Measurements from ENCODE around the gene ATF7IP.

The ATF7IP gene

DNA sequence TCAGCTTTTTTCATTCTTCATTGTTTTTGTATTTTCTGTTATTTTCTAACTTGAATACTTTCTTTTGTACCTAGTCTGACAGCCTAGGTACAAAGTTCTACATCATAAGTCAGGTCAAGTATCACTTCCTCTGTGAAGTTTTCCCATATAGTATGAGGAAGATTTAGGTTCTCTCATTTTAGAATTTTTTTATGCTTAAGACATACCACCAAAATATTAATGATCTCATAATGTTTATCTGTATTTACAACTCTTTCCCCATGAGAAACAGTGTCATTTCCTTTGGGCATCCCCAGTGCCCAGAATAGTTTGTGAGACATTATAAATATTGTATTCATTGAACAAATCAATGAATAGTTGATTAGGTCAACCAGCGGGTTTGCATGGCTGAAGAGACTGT is 3.1 kb upstream of the ATF7IP start:
- no peak overlapping the region for H3K9ac ChIP-seq (ENCODE audit: low read depth, low read length)
- H3K9me3 ChIP-seq (ENCODE audit: control insufficient read depth, insufficient read depth, low read length) = no peaks in the 10 kb centered on the region
- H3K36me3 ChIP-seq (ENCODE audit: insufficient read depth, low read length) = no peaks in the 10 kb centered on the region
- no peaks in the 10 kb centered on the region for H3K4me1 ChIP-seq (ENCODE audit: insufficient read depth, low read length)

DNA sequence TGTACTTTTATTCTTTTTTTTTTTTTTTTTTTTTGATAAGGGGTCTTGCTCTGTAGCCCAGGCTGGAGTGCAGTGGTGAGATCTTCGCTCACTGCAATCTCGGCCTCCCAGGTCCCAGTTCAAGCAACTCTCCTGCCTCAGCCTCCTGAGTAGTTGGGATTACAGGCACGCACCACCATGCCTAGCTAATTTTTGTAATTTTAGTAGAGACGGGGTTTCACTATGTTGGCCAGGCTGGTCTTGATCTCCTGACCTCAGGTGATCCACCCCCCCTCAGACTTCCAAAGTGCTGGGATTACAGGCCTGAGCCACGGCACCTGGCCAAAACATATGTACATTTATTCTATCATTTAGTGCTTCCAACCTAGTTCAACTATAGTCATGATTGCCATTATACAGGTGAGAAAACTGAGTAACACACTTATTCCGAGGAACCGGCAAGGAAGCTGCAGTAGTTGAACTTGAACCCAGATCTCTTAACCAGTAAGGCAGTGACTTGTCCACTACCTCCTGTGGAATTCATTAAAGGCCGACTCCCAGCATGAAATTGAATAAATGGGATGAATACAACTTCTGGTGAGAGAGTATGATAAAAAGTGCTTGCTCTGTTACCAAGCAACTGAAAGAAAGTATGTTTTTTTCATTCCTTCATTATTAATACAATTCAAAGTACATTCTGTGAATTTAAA is 755 bp upstream of the ATF7IP start:
- Histone ChIP-seq H3K9me3 (ENCODE audit: control insufficient read depth, insufficient read depth, low read length) (no peaks in the 10 kb centered on the region), H3K9ac (ENCODE audit: low read depth, low read length) (peak overlapping the region; percentile 67; the same call in 1 of the 2 replicates), H3K36me3 (ENCODE audit: insufficient read depth, low read length) (no peaks in the 10 kb centered on the region), H3K4me1 (ENCODE audit: insufficient read depth, low read length) (no peaks in the 10 kb centered on the region)

DNA sequence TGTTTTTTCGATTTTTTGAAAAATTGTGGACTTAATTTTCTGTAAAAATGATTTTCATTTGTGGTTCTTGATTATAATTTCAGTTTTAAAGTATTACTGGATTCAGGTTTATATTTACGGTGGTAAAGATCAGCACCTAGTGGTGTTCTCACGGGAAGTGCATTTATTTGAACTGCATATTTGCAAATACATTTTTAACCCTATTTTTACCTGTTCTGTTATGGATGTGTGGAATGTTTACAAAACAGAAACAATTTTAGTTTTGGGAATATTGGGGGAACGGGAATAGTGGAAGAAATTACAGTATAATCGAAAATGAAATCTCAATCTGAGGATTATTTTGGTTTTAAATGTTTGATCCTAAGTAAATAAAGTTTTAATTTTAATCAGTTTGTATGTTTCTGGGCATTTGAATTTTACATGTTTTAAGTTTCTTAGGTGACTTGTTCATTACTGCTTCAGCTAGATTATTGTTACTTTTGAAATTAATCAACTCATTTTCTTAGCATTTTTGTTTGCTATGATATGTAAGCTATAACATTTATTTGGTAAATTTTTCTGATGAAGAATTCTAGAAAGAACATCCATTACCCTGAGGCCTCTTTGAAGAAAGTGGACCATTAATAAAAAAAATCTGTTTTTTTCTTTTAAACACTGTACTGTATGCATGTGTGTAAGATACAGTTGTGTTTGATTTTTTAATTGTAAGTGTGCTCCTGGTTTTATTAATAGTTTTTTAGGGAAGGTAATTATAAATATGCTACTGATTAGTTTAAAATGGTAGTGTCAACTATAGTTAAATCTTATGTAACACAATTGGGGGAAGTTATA is 942 bp downstream of the ATF7IP start:
- Histone ChIP-seq H3K4me1 (ENCODE audit: insufficient read depth, low read length) (no peaks in the 10 kb centered on the region; the same call in 1 of the 2 replicates), H3K36me3 (ENCODE audit: insufficient read depth, low read length) (no peaks in the 10 kb centered on the region), H3K9me3 (ENCODE audit: control insufficient read depth, insufficient read depth, low read length) (no peaks in the 10 kb centered on the region), H3K9ac (ENCODE audit: low read depth, low read length) (peak overlapping the region; percentile 67)

DNA sequence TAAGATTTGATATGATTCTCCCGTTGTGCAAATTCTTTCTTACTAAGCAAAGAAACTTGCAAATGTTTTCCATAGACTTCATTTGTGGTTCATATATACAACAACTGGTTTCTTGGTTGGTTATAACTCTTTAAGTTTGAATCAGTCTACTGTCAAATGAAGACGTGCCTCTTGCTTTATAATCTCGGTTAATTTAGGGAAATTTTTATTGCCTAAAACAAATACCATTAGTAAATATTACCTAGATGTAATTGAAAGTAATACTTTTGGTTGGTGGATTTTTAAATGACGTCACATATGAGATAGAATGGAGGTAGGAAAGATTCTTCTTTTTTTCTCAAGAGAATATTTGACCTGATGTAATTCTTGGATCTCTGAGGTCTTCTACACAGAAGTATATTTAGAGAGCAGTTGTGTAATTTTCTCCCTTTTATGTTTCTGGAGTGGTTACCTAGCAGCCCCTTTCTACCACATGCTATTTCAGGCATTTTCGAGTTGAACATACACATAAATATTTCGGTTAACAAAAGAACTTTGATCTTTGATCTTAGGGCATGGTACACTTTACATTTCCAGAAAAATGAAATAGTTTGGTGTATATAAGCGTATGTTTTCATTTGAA is 1.7 kb downstream of the ATF7IP start:
- Histone ChIP-seq H3K9ac (ENCODE audit: low read depth, low read length) (peak overlapping the region; percentile 67), H3K9me3 (ENCODE audit: control insufficient read depth, insufficient read depth, low read length) (no peaks in the 10 kb centered on the region), H3K36me3 (ENCODE audit: insufficient read depth, low read length) (no peaks in the 10 kb centered on the region), H3K4me1 (ENCODE audit: insufficient read depth, low read length) (peaks cover 6% of the 10 kb centered on the region)

DNA sequence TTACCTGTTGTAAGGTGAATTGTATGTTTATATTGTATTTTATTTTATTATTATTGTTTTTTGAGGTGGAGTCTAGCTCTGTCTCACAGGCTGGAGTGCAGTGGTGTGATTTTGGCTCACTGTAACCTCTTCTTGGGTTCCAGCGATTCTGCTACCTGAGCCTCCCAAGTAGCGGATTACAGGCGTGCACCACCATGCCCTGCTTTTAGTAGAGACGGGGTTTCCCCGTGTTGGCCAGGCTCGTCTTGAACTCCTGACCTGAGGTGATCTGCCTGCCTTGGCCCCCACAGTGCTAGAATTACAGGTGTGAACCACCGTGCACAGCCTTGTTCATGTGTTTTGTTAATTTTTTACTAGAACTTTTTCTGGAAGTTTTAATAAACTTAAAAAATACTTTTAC is 3.8 kb downstream of the ATF7IP start:
- no peak overlapping the region for H3K9ac ChIP-seq (ENCODE audit: low read depth, low read length)
- no peaks in the 10 kb centered on the region for H3K36me3 ChIP-seq (ENCODE audit: insufficient read depth, low read length)
- H3K4me1 ChIP-seq (ENCODE audit: insufficient read depth, low read length) = peaks cover 13% of the 10 kb centered on the region
- H3K9me3 ChIP-seq (ENCODE audit: control insufficient read depth, insufficient read depth, low read length) = no peaks in the 10 kb centered on the region

DNA sequence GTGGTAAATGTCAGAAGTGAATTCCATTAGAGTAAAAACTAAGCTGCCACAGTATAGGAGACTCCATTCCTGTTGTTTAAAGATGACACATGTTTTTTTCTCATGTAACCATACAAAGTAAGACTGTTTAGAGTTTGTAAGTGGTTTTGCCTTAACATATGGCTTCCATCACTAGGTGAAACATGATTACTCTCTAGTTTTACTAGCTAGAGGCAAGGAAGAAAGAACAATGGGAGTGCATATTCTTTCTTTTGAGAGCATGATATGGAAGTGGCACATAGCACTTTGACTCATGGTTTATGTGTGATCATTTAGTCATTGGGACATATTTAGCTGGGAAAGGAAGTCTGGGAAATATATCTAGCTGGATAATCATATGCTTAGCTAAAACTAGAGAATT is 7.7 kb downstream of the ATF7IP start:
- Histone ChIP-seq H3K36me3 (ENCODE audit: insufficient read depth, low read length) (no peaks in the 10 kb centered on the region), H3K9ac (ENCODE audit: low read depth, low read length) (no peak overlapping the region), H3K9me3 (ENCODE audit: control insufficient read depth, insufficient read depth, low read length) (no peaks in the 10 kb centered on the region)

DNA sequence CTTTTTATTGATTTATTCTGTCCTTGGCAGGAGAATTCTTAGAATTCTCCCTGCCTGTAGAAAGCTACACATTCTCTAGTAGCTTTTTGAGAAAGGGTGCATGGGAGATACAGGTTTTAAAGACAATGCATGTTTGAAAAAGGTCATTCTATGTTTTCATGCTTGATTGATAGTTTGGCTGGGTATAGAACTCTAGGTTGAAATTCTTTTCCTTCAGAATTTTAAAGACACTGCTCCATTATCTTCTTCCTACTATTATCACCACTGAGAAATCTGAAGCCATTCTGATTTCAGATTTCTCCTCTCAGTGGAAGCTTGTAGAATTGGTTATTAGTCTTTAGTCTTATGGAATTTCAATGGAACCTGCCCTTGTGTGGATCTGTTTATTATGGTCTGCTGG is 14.0 kb downstream of the ATF7IP start:
- H3K9ac ChIP-seq (ENCODE audit: low read depth, low read length) = no peak overlapping the region
- H3K4me1 ChIP-seq (ENCODE audit: insufficient read depth, low read length) = peaks cover 28% of the 10 kb centered on the region
- H3K9me3 ChIP-seq (ENCODE audit: control insufficient read depth, insufficient read depth, low read length) = peaks cover 7% of the 10 kb centered on the region; the same call in 1 of the 2 replicates
- no peaks in the 10 kb centered on the region for H3K36me3 ChIP-seq (ENCODE audit: insufficient read depth, low read length)

More for the DNA sequence above, 7.7 kb downstream of the ATF7IP start:
- H3K4me1 ChIP-seq (ENCODE audit: insufficient read depth, low read length) = peaks cover 20% of the 10 kb centered on the region

DNA sequence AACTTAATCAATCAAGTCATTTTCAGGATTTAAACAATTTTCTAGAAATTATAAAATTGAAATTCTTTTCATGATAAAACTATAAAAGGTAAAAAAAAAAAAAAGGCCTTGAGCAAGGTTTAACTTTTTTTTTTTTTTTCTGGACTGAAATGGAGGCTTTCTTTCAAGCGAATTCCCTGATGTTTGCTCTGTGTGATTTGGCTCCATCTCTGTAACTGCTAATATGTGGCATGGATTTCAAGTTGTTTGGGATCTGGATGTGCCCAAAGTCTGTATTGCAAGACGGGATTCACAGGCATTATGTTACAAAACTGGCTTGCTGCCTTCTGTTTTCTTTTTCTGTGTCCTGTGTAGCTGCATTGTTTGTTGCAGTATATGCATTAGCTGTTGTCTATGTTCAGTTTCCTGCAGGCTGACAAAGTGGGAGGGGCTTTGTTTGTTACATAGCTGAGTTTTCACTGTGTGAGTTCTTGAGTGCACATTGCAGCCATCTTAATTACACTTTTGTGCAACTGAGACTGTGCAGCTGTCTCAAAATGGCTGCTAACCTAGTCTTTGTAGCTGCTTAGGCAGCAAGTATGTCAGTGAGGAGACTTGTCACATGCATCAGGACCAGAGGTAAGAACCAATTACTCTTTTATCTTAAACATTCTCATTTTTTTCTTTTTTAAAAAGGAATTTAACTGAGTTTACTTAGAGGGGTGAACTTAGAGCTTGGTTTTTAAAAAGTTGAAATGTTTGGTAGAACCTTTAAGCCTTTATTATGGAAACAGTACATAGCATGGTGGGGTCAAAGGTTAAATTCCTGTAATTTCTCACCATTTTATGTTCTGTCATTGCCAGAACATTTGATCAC is 19.5 kb downstream of the ATF7IP start:
- peaks cover 28% of the 10 kb centered on the region for H3K4me1 ChIP-seq (ENCODE audit: insufficient read depth, low read length)
- no peaks in the 10 kb centered on the region for H3K36me3 ChIP-seq (ENCODE audit: insufficient read depth, low read length)
- H3K9ac ChIP-seq (ENCODE audit: low read depth, low read length) = no peak overlapping the region
- H3K9me3 ChIP-seq (ENCODE audit: control insufficient read depth, insufficient read depth, low read length) = no peaks in the 10 kb centered on the region

DNA sequence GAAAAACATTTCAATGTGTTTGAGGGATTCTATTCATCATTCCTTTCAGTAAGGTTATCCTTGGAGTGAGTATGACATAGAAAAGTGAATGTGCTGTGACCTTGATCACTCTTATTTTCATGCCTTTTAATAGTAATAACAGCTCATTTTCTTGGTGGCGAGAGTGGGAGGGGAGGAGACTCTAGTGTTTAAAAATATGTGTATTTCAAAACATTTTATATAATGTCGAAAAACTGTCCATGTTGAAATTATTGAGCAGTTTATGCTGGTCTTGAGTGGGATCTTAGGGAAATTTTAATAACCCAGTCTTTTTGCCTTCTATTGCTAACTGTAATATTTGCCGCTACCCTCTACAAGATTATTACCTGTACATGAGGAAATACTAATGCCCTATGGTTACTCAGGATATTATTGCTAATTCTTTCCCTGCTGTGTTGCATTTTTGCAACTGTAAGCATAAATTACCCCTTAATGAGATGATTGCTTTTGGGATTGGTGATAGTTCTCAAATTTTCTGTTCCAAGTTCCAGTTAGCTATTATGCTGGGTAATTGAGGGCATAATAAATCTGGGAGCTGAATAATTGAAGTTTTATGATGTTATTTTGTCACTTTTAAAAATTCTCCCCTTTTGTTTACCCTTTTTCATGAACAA is 21.9 kb downstream of the ATF7IP start:
- Histone ChIP-seq H3K4me1 (ENCODE audit: insufficient read depth, low read length) (peaks cover 39% of the 10 kb centered on the region), H3K36me3 (ENCODE audit: insufficient read depth, low read length) (no peaks in the 10 kb centered on the region), H3K9me3 (ENCODE audit: control insufficient read depth, insufficient read depth, low read length) (no peaks in the 10 kb centered on the region), H3K9ac (ENCODE audit: low read depth, low read length) (no peak overlapping the region)

DNA sequence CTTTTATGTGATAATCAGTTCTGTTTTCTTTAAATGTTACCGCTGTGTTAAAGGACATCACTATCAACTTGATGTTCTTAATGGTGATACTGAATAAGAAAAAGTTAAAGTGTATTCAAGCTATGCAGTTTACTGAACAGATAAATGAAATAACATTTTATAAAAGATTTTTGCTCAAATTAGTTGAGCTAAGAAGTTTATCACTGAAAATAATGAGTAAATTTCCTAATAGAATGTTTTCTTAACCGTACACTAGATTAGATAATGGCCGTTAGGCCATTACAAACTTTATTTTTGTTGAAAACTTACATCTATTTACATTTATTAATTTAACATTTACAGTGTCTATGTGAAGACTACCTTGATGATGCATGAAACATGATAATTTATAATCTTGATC is 25.0 kb downstream of the ATF7IP start:
- Histone ChIP-seq H3K9me3 (ENCODE audit: control insufficient read depth, insufficient read depth, low read length) (no peaks in the 10 kb centered on the region), H3K36me3 (ENCODE audit: insufficient read depth, low read length) (no peaks in the 10 kb centered on the region), H3K9ac (ENCODE audit: low read depth, low read length) (no peak overlapping the region), H3K4me1 (ENCODE audit: insufficient read depth, low read length) (peaks cover 30% of the 10 kb centered on the region)

DNA sequence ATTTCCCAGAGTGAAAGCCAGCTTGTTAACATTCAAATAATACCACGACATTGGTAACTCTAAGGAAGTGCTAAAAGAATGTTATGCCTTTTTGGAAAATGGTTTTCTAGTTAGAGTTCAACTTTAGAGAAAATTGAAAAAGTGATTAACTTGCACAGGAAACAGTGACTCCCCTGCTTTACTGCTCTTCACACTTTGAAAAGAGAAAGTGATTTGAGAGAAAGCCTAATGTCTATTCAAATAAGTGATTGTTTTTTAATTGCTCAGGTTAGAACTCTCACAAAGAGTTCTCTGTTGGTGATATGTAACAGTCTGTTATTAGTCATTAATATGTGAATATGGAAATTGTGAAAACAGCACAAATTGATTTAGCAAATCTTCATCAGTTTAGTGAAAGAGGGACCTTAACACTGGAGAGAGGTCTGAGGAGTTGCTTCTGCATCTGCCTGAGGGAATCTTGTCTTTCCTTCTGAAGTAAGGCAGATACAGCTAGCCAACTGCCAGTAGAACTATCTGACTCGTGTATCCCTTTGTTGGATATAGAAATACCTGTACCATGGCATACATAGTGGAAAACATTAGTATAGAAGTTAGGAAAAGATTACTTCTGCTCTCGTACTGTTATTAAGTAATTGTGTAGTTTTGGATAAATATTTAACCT is 25.5 kb downstream of the ATF7IP start:
- H3K9me3 ChIP-seq (ENCODE audit: control insufficient read depth, insufficient read depth, low read length) = no peaks in the 10 kb centered on the region
- peaks cover 29% of the 10 kb centered on the region for H3K4me1 ChIP-seq (ENCODE audit: insufficient read depth, low read length)
- no peaks in the 10 kb centered on the region for H3K36me3 ChIP-seq (ENCODE audit: insufficient read depth, low read length)
- H3K9ac ChIP-seq (ENCODE audit: low read depth, low read length) = no peak overlapping the region

DNA sequence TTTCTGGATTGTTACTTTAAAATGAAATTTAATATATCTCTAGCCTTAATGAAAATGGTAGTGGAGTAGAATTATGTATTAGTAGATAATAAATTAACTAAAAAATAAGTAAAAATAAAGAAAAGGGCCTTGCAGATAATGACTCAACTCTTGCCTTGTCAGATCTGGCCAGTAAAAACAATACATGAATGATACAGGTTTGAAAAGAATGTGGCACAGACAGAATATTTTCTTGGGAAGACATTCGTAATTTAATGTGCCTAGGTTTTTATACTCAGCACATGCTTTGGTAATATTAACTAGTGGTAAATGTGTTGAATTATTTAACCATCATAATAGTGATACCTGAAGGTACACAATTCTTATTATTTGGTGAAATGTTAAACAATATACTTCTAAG is 28.3 kb downstream of the ATF7IP start:
- Histone ChIP-seq H3K4me1 (ENCODE audit: insufficient read depth, low read length) (peaks cover 29% of the 10 kb centered on the region), H3K36me3 (ENCODE audit: insufficient read depth, low read length) (no peaks in the 10 kb centered on the region), H3K9me3 (ENCODE audit: control insufficient read depth, insufficient read depth, low read length) (no peaks in the 10 kb centered on the region), H3K9ac (ENCODE audit: low read depth, low read length) (no peak overlapping the region)

DNA sequence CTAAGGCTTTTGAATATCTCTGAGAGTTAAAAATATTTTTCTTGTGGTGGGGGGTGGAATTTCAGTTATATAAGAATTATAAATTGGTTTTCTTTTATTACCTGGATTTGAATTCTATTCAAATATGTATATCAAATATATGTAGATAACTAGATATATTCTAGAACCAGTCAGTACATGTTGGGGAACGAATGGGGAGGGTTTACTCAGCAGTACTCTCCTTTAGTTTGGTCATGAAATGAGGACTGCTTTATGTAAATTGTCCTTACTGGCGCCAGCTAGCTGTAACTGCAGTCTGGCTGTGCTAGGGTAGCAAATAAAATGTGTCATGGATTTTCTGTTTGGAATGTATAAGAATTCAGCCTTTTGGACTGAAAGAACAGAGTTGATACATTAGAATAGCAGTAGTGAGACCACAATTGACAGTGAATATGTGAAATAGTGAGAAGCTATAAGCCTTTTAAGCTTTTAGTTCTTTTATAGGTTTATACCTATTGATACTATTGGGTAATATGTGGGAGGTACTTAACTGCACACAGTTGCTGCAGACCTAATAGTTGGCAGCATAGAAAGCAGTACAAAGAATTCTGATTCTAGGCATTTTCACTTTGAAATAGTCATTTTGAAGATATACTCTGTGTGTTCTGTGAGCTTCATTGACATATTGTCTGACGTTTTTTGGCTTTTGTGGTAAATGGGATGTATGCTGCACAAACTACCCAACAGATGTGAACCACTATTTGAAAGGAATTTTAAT is 29.0 kb downstream of the ATF7IP start:
- Histone ChIP-seq H3K9me3 (ENCODE audit: control insufficient read depth, insufficient read depth, low read length) (no peaks in the 10 kb centered on the region), H3K9ac (ENCODE audit: low read depth, low read length) (no peak overlapping the region), H3K4me1 (ENCODE audit: insufficient read depth, low read length) (peaks cover 29% of the 10 kb centered on the region), H3K36me3 (ENCODE audit: insufficient read depth, low read length) (no peaks in the 10 kb centered on the region)

Measured in ES-I3 (cell line).